PC-3 (cell line): ENCODE results near the gene ZFP69B.

Source experiments
- CTCF ChIP-seq: fragments of 300-600 bp; sonication (generic); conservative IDR thresholded peaks from 2 replicates; pipeline ENCODE4 v1.5.1; 2017; ENCODE audit warnings: antibody characterized with exemption, low read depth, mild to moderate bottlenecking, low read length
- EZH2 ChIP-seq: fragments of 300-600 bp; sonication (generic); IDR thresholded peaks from one replicate; pipeline ENCODE4 v1.6.1; 2017; ENCODE audit warnings: antibody characterized with exemption, mild to moderate bottlenecking, low read length; ENCODE audit not compliant: unreplicated experiment
- EZH2phosphoT487 ChIP-seq: fragments of 300-600 bp; sonication (generic); IDR thresholded peaks from 2 replicates; pipeline ENCODE4 v1.6.1; 2018; ENCODE audit warnings: mild to moderate bottlenecking, antibody characterized with exemption, low read length, borderline replicate concordance

GRCh38 chr1:40450495-40451237 is 390 bp downstream of the ZFP69B start:
- no peak for TF ChIP-seq CTCF
- no peak for TF ChIP-seq EZH2
- no peak for TF ChIP-seq EZH2phosphoT487
